RWPE1 (cell line): Measurements from ENCODE around the gene RNU5B-1.

Experiments
- CTCF ChIA-PET: fragments of 350-600 bp; sonication (Branson Sonifier 250); formaldehyde crosslinking; extraction: SDS; loops from one replicate; lab custom pipeline; 2021; lab: Yijun Ruan, JAX
- POLR2A ChIA-PET: fragments of 400-600 bp; formaldehyde crosslinking; extraction: SDS; loops from one replicate; lab custom pipeline; 2020; ENCODE audit warnings: antibody characterized with exemption; ENCODE audit not compliant: low non-redundant PET; lab: Yijun Ruan, JAX
- DNase-seq: peaks from one replicate; pipeline ENCODE4 v3.0.0; 2012; ENCODE audit warnings: low spot score
- H3K27ac ChIP-seq: fragments of 450-650 bp; 2 replicates; pipeline ENCODE4 v1.5.1; 2017
- CTCF ChIP-seq: fragments of 450-650 bp; conservative IDR thresholded peaks from 2 replicates; pipeline ENCODE4 v1.5.1; 2017; ENCODE audit warnings: low read depth, mild to moderate bottlenecking

Gene RNU5B-1

GRCh38 chr15:65300924-65301441 lies 3.5 kb upstream of the RNU5B-1 start:
- H3K27ac ChIP-seq = no peak overlapping the region; the same call in 1 of the 2 replicates
- CTCF ChIA-PET = no interaction called here
- POLR2A ChIA-PET = no interaction called here
- TF ChIP-seq CTCF = no peak
- DNase-seq = no peak

- H3K27ac ChIP-seq = peak overlapping the region; percentile 22
- CTCF ChIA-PET = no interaction called here
- POLR2A ChIA-PET = no interaction called here
- no peak for DNase-seq
- no peak for TF ChIP-seq CTCF
Observed at GRCh38 chr15:65302061-65302460, 2.4 kb upstream of the RNU5B-1 start.

GRCh38 chr15:65303687-65304380 lies 643 bp upstream of the RNU5B-1 start:
- peak; percentile 52 for DNase-seq
- CTCF ChIA-PET = no interaction called here
- TF ChIP-seq CTCF = no peak
- peak overlapping the region; percentile 81 for H3K27ac ChIP-seq
- POLR2A ChIA-PET = interaction anchor here (0.7 to 1.2 kb wide), 3 partner anchors 9 to 117 kb away, joined by 3 to 4 read pairs (median 3); no protein-coding TSS in a partner anchor

GRCh38 chr15:65305150-65305758 lies 777 bp downstream of the RNU5B-1 start:
- H3K27ac ChIP-seq = peak overlapping the region; percentile 82
- TF ChIP-seq CTCF = no peak
- CTCF ChIA-PET = interaction anchor here (0.6 to 0.9 kb wide), 4 partner anchors 8 to 97 kb away, joined by 3 to 5 read pairs (median 4); no protein-coding TSS in a partner anchor
- no peak for DNase-seq
- POLR2A ChIA-PET = interaction anchor here (0.6 to 1.2 kb wide), 5 partner anchors 8 to 302 kb away, joined by 3 to 4 read pairs (median 4); no protein-coding TSS in a partner anchor

GRCh38 chr15:65305776-65306175 lies 1.3 kb downstream of the RNU5B-1 start:
- no peak for DNase-seq
- POLR2A ChIA-PET = interaction anchor here (0.7 kb wide), 2 partner anchors 61 to 303 kb away, joined by 3 to 4 read pairs; no protein-coding TSS in a partner anchor
- TF ChIP-seq CTCF = no peak
- CTCF ChIA-PET = interaction anchor here (0.6 to 1.1 kb wide), 3 partner anchors 9 to 98 kb away, joined by 3 to 6 read pairs (median 5); no protein-coding TSS in a partner anchor
- H3K27ac ChIP-seq = peak overlapping the region; percentile 82

- H3K27ac ChIP-seq = no peak overlapping the region
- ChIA-PET POLR2A (no interaction called here), CTCF (interaction anchor here (0.6 to 1.1 kb wide), 2 partner anchors 12 to 44 kb away, joined by 5 to 6 read pairs; no protein-coding TSS in a partner anchor)
- DNase-seq = no peak
- TF ChIP-seq CTCF = no peak
Observed at GRCh38 chr15:65306551-65306950, 2.1 kb downstream of the RNU5B-1 start.
